BLaER1 treated with 17β-estradiol and CSF1 and Interleukin-3, amounts not matched to agents 10 nM and 100 nM (cell line): ENCODE results near the gene PLOD1.
A peak's percentile ranks its signal among the peaks of the same experiment; 100 is the strongest.

Experiments used
- H3K27ac ChIP-seq, 11 experiments: shearing (Covaris generic); formaldehyde crosslinking; 2 replicates each; pipeline ENCODE4 v1.8.1; 2022
- H3K27me3 ChIP-seq, 11 experiments: shearing (Covaris generic); formaldehyde crosslinking; 2 replicates each; pipeline ENCODE4 v1.8.1; 2022
- H3K36me3 ChIP-seq, 11 experiments: shearing (Covaris generic); formaldehyde crosslinking; 2 replicates each; pipeline ENCODE4 v1.8.1; 2022
- H3K4me1 ChIP-seq, 10 experiments: shearing (Covaris generic); formaldehyde crosslinking; 2 replicates each; pipeline ENCODE4 v1.8.1; 2022
- H3K4me2 ChIP-seq, 11 experiments: shearing (Covaris generic); formaldehyde crosslinking; 2 replicates each; pipeline ENCODE4 v1.8.1; 2022
- H3K4me3 ChIP-seq, 10 experiments: shearing (Covaris generic); formaldehyde crosslinking; 2 replicates each; pipeline ENCODE4 v1.8.1; 2022
- H3K9ac ChIP-seq, 11 experiments: shearing (Covaris generic); formaldehyde crosslinking; 2 replicates each; pipeline ENCODE4 v1.8.1; 2022
- H3K9me3 ChIP-seq, 11 experiments: shearing (Covaris generic); formaldehyde crosslinking; replicated peaks in 1 of 11; 2 replicates each; pipeline ENCODE4 v1.8.1; 2022
- H4K20me1 ChIP-seq, 11 experiments: shearing (Covaris generic); formaldehyde crosslinking; 2 replicates each; pipeline ENCODE4 v1.8.1; 2022
- Cebpa-rat ChIP-seq, 11 experiments: shearing (Covaris generic); IDR thresholded peaks; 2 replicates each; pipeline ENCODE4 v1.8.1; 2022

The PLOD1 gene

DNA sequence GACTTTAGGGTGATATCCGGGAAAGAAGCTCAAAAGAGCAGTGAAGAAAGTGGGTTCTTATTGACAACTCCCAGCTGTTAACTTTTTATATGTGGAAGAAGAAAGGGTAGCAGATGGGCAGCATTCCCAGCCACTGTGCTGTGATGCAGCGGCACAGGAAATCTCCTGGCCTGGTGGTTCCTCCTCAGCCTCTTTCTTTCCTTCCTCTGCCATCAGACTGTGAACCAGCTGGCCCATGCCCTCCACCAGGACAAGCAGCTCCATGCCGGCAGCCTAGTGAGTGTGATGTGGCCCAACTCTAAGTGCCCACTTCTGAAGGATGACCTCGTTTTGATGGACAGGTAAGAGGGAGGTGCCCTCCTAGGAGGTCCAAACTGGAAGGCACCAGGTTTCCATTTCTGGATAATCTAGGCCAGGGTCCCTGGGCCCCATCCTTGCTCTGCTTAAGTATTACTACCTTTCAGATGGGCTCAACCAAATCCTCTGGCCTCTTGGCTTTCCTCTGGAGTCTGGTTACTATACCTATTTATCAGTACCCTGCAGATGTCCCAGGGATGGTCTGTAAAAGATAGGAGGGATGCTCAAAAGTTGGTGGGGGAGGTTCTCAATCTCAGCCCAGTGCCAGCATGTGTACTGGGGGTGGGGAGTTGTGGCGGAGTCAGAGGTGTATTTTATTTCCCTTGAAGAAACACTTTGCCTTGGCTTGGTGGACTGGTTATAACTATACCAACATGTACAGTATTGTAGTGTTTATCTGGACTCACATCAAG is 62.7 kb downstream of the PLOD1 start:
- Histone ChIP-seq H3K9ac (peak overlapping the region in 5 of 11 experiments; percentile 16 to 47 (median 30); a peak in 3 of 22 replicates), H3K27me3 (no peaks in the 10 kb centered on the region), H4K20me1 (peaks cover 0 to 41% (median 6%) of the 10 kb centered on the region in 11 experiments; a peak in 7 of 22 replicates), H3K36me3 (peaks cover 95 to 100% (median 98%) of the 10 kb centered on the region in 11 experiments), H3K27ac (peak overlapping the region in 4 of 11 experiments; percentile 18 to 50 (median 32); a peak in 5 of 22 replicates), H3K4me2 (peak overlapping the region in 7 of 11 experiments; percentile 11 to 46 (median 32); a peak in 12 of 22 replicates), H3K4me3 (no peak overlapping the region), H3K4me1 (peaks cover 0 to 21% (median 18%) of the 10 kb centered on the region in 10 experiments; a peak in 16 of 20 replicates), H3K9me3 (no peaks in the 10 kb centered on the region)
- TF ChIP-seq Cebpa-rat (IDR thresholded peaks at IDR 0.05): no peak

GRCh38 chr1:11998636-11999035 is 64.1 kb downstream of the PLOD1 start:
- H3K27ac ChIP-seq: peak overlapping the region in 1 of 11 experiments; percentile 13; a peak in 1 of 22 replicates
- H3K9ac ChIP-seq: no peak overlapping the region; a peak in 1 of 22 replicates
- no peaks in the 10 kb centered on the region for H3K9me3 ChIP-seq
- peaks cover 95 to 100% (median 98%) of the 10 kb centered on the region in 11 experiments for H3K36me3 ChIP-seq
- no peak overlapping the region for H3K4me2 ChIP-seq
- TF ChIP-seq Cebpa-rat (IDR thresholded peaks at IDR 0.05): no peak
- H3K27me3 ChIP-seq: no peaks in the 10 kb centered on the region
- H3K4me3 ChIP-seq: no peak overlapping the region
- peaks cover 0 to 21% (median 18%) of the 10 kb centered on the region in 10 experiments; a peak in 16 of 20 replicates for H3K4me1 ChIP-seq
- peaks cover 0 to 40% (median 5%) of the 10 kb centered on the region in 11 experiments; a peak in 7 of 22 replicates for H4K20me1 ChIP-seq

GRCh38 chr1:11999236-11999635 is 64.7 kb downstream of the PLOD1 start:
- no peak overlapping the region for H3K4me2 ChIP-seq
- H3K27me3 ChIP-seq: no peaks in the 10 kb centered on the region
- H3K4me3 ChIP-seq: no peak overlapping the region
- no peak overlapping the region; a peak in 1 of 22 replicates for H3K9ac ChIP-seq
- no peak for TF ChIP-seq Cebpa-rat (IDR thresholded peaks at IDR 0.05)
- H3K27ac ChIP-seq: no peak overlapping the region
- H3K4me1 ChIP-seq: peaks cover 0 to 21% (median 18%) of the 10 kb centered on the region in 10 experiments; a peak in 16 of 20 replicates
- H3K9me3 ChIP-seq: no peaks in the 10 kb centered on the region
- peaks cover 95 to 100% (median 98%) of the 10 kb centered on the region in 11 experiments for H3K36me3 ChIP-seq
- peaks cover 0 to 40% (median 5%) of the 10 kb centered on the region in 11 experiments; a peak in 7 of 22 replicates for H4K20me1 ChIP-seq

DNA sequence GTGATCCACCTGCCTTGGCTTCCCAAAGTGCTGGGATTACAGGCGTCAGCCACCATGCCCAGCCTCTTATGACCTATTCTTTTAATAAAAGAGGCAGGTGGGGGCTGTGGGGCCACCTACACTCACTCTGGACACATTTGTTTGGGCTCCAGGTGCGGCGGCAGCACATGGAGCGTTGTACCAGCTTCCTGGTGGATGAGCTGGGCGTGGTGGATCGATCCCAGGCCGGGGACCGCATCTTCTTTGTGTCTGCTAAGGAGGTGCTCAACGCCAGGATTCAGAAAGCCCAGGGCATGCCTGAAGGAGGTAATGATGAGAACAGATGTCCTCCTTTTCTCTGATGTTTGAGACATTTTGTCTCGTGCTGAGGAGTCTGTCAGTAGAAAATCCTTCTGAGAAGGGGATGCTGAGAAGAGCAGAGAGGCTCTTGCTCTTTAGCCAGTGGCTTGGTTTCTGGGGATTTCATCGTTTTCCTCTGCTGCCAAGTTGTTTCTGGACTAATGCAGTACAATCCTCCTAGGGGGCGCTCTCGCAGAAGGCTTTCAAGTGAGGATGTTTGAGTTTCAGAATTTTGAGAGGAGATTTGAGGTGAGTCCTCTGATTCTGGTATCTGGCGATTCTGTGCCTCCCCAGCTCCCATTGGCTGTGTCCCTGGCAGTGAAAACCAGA is 66.9 kb downstream of the PLOD1 start:
- Histone ChIP-seq H3K9me3 (peaks cover 0 to 1% (median 0%) of the 10 kb centered on the region in 11 experiments; a peak in 2 of 22 replicates), H3K27me3 (no peaks in the 10 kb centered on the region), H3K4me2 (no peak overlapping the region), H3K4me1 (peaks cover 0 to 12% (median 11%) of the 10 kb centered on the region in 10 experiments; a peak in 16 of 20 replicates), H4K20me1 (peaks cover 0 to 30% (median 4%) of the 10 kb centered on the region in 11 experiments; a peak in 6 of 22 replicates), H3K4me3 (no peak overlapping the region), H3K27ac (peak overlapping the region in 1 of 11 experiments; percentile 30; a peak in 2 of 22 replicates), H3K9ac (no peak overlapping the region), H3K36me3 (peaks cover 95 to 100% (median 98%) of the 10 kb centered on the region in 11 experiments)
- no peak for TF ChIP-seq Cebpa-rat (IDR thresholded peaks at IDR 0.05)

GRCh38 chr1:12001996-12002493 is 67.5 kb downstream of the PLOD1 start:
- H3K27me3 ChIP-seq: no peaks in the 10 kb centered on the region
- peaks cover 95 to 100% (median 98%) of the 10 kb centered on the region in 11 experiments for H3K36me3 ChIP-seq
- peaks cover 0 to 5% (median 4%) of the 10 kb centered on the region in 10 experiments; a peak in 15 of 20 replicates for H3K4me1 ChIP-seq
- peaks cover 0 to 8% (median 2%) of the 10 kb centered on the region in 11 experiments; a peak in 10 of 22 replicates for H3K9me3 ChIP-seq
- H3K9ac ChIP-seq: no peak overlapping the region
- no peak overlapping the region for H3K4me3 ChIP-seq
- no peak overlapping the region for H3K4me2 ChIP-seq
- peaks cover 0 to 31% (median 4%) of the 10 kb centered on the region in 11 experiments; a peak in 6 of 22 replicates for H4K20me1 ChIP-seq
- TF ChIP-seq Cebpa-rat (IDR thresholded peaks at IDR 0.05): no peak
- H3K27ac ChIP-seq: no peak overlapping the region

DNA sequence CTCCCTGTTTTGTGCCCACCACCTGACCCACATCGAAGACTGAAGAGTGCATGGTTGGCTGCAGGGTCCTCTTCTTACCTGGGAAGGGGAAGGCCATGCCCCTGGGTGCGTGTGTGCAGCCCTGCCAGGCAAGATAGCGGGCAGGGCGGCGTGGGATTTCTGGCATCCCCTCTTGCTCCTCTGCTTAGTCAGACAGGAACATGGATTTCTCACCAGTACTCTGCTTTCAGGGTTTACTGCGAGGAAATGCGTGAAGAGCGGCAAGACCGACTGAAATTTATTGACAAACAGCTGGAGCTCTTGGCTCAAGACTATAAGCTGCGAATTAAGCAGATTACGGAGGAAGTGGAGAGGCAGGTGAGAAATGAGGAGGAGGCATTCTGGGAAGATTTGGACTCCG is 69.2 kb downstream of the PLOD1 start:
- Histone ChIP-seq H3K27me3 (no peaks in the 10 kb centered on the region), H3K27ac (no peak overlapping the region), H3K4me2 (no peak overlapping the region), H3K36me3 (peaks cover 87 to 100% (median 95%) of the 10 kb centered on the region in 11 experiments), H3K4me1 (no peaks in the 10 kb centered on the region; a peak in 2 of 20 replicates), H3K4me3 (no peak overlapping the region), H3K9me3 (peaks cover 0 to 21% (median 7%) of the 10 kb centered on the region in 11 experiments; a peak in 14 of 22 replicates), H4K20me1 (peaks cover 0 to 26% (median 0%) of the 10 kb centered on the region in 11 experiments; a peak in 3 of 22 replicates), H3K9ac (no peak overlapping the region)
- no peak for TF ChIP-seq Cebpa-rat (IDR thresholded peaks at IDR 0.05)

- Histone ChIP-seq H3K9ac (no peak overlapping the region; a peak in 1 of 22 replicates), H3K36me3 (peaks cover 86 to 100% (median 96%) of the 10 kb centered on the region in 11 experiments), H3K27me3 (no peaks in the 10 kb centered on the region), H3K9me3 (peaks cover 0 to 21% (median 7%) of the 10 kb centered on the region in 11 experiments; a peak in 14 of 22 replicates), H3K27ac (no peak overlapping the region), H3K4me3 (no peak overlapping the region), H4K20me1 (peaks cover 0 to 22% (median 0%) of the 10 kb centered on the region in 11 experiments; a peak in 3 of 22 replicates), H3K4me1 (peaks cover 0 to 7% (median 0%) of the 10 kb centered on the region in 10 experiments; a peak in 5 of 20 replicates), H3K4me2 (no peak overlapping the region)
- no peak for TF ChIP-seq Cebpa-rat (IDR thresholded peaks at IDR 0.05)
These were observed 71.1 kb downstream of the PLOD1 start for GRCh38 chr1:12005488-12006166.
